HCT116 (cell line): ENCODE measurements around the gene PTDSS2. TPM values are rescaled to one million over a fixed set of nuclear protein-coding genes. Genes with fewer than 3 reads are reported as not detected.

Source experiments
- ATAC-seq: fragments of 200-7000 bp; cut with Tn5 transposase; 2 replicates; pipeline ENCODE4 v1.9.1; 2020; ENCODE audit warnings: mild to moderate bottlenecking, moderate library complexity
- BruUV-seq: library from RNA; stranded (reverse); fragments of 400-500 nt; replicated peaks from 2 replicates; lab custom pipeline; 2021; lab: Mats Ljungman, UMichigan
- CTCF ChIA-PET: fragments of 300-600 bp; sonication (Branson Sonifier 250); formaldehyde crosslinking; loops from one replicate; lab custom pipeline; 2021; ENCODE audit warnings: antibody characterized with exemption; lab: Charles Lee
- POLR2A ChIA-PET: fragments of 300-600, 350-600 bp; sonication (Branson Sonifier 250); formaldehyde crosslinking; loops from one replicate; lab custom pipeline; 2021; ENCODE audit warnings: antibody characterized with exemption; lab: Charles Lee
- RAD21 ChIA-PET, 2 experiments: fragments of 300-600 bp; sonication (Branson Sonifier 250); formaldehyde crosslinking; loops; one replicate each; lab custom pipeline; 2023; ENCODE audit warnings: low total read pairs in 2 of 2; ENCODE audit not compliant: uncharacterized antibody in 2 of 2, unreplicated experiment in 2 of 2, low non-redundant PET in 1 of 2; lab: Charles Lee
- DNase-seq: peaks from one replicate; pipeline ENCODE4 v3.0.0-alpha.2; 2010; ENCODE audit warnings: low read depth, low spot score
- H2AFZ ChIP-seq: fragments of 200-600 bp; shearing (Covaris generic), sonication (generic); 2 replicates; pipeline ENCODE4 v1.6.1; 2017; ENCODE audit warnings: low read depth, mixed run types, mixed read lengths, antibody characterized with exemption, low read length; ENCODE audit not compliant: poor library complexity, severe bottlenecking
- H3K27ac ChIP-seq: 2 replicates; pipeline ENCODE4 v1.5.1; 2012; ENCODE audit warnings: low read depth, low read length
- H3K27me3 ChIP-seq: fragments of 200-600 bp; sonication (generic); 2 replicates; pipeline ENCODE4 v1.6.1; 2016; ENCODE audit warnings: mixed run types, low read length, mixed read lengths; ENCODE audit not compliant: insufficient read depth
- H3K36me3 ChIP-seq, 2 experiments: fragments of 200-500 bp in 1 of 2; fragments of 200-600 bp in 1 of 2; sonication (Bioruptor generic) in 1 of 2; sonication (generic) in 1 of 2; 2 replicates each; pipeline versions ENCODE4 v1.5.1 to v1.6.1; 2014 to 2016; ENCODE audit warnings: low read length in 2 of 2, inconsistent platforms in 1 of 2, mixed read lengths in 1 of 2, mixed run types in 1 of 2; ENCODE audit not compliant: insufficient read depth in 2 of 2, control insufficient read depth in 1 of 2
- H3K4me1 ChIP-seq, 2 experiments: fragments of 200-600 bp in 1 of 2; sonication (generic) in 1 of 2; 2 replicates each; pipeline versions ENCODE4 v1.5.1 to v1.6.1; 2012 to 2017; ENCODE audit warnings: low read length in 2 of 2, inconsistent platforms in 1 of 2, mild to moderate bottlenecking in 1 of 2, mixed read lengths in 1 of 2, mixed run types in 1 of 2, moderate library complexity in 1 of 2; ENCODE audit not compliant: insufficient read depth in 2 of 2, control insufficient read depth in 1 of 2
- H3K4me2 ChIP-seq: fragments of 200-600 bp; sonication (generic); 2 replicates; pipeline ENCODE4 v1.6.1; 2017; ENCODE audit warnings: mixed run types, low read length, mixed read lengths
- H3K4me3 ChIP-seq, 2 experiments: fragments of 200-600 bp in 1 of 2; sonication (generic) in 1 of 2; replicated peaks in 1 of 2; 2 replicates each; pipeline ENCODE4 v1.5.1; 2011 to 2016; ENCODE audit warnings: low read length in 2 of 2, control low read depth in 1 of 2, low read depth in 1 of 2, mild to moderate bottlenecking in 1 of 2, mixed read lengths in 1 of 2, mixed run types in 1 of 2
- H3K79me2 ChIP-seq: fragments of 200-600 bp; sonication (generic); 2 replicates; pipeline ENCODE4 v1.6.1; 2017; ENCODE audit warnings: mild to moderate bottlenecking, mixed run types, low read length, moderate library complexity, mixed read lengths; ENCODE audit not compliant: insufficient read depth
- H3K9ac ChIP-seq: fragments of 200-600 bp; sonication (generic); 2 replicates; pipeline ENCODE4 v1.6.1; 2016; ENCODE audit warnings: low read length, mixed read lengths
- H3K9me2 ChIP-seq: fragments of 200-600 bp; sonication (generic), shearing (Covaris generic); 2 replicates; pipeline ENCODE4 v1.6.1; 2017; ENCODE audit warnings: mixed run types, mild to moderate bottlenecking, moderate library complexity; ENCODE audit not compliant: insufficient read depth
- H3K9me3 ChIP-seq, 2 experiments: fragments of 200-500 bp in 1 of 2; fragments of 200-600 bp in 1 of 2; sonication (Bioruptor generic) in 1 of 2; sonication (generic) in 1 of 2; 2 replicates each; pipeline ENCODE4 v1.6.1; 2014 to 2017; ENCODE audit warnings: low read length in 2 of 2, mixed read lengths in 2 of 2, inconsistent platforms in 1 of 2, low read depth in 1 of 2, mild to moderate bottlenecking in 1 of 2, mixed run types in 1 of 2, moderate library complexity in 1 of 2; ENCODE audit not compliant: control insufficient read depth in 1 of 2, insufficient read depth in 1 of 2
- H4K20me1 ChIP-seq: fragments of 200-600 bp; sonication (generic), shearing (Covaris generic); 2 replicates; pipeline ENCODE4 v1.6.1; 2017; ENCODE audit warnings: mixed run types, mild to moderate bottlenecking, moderate library complexity; ENCODE audit not compliant: insufficient read depth
- ATF3 ChIP-seq: IDR thresholded peaks from 2 replicates; pipeline ENCODE4 v1.6.1; 2012
- CBX3 ChIP-seq: IDR thresholded peaks from 2 replicates; pipeline ENCODE4 v1.6.1; 2012; ENCODE audit warnings: low read depth
- EGR1 ChIP-seq: IDR thresholded peaks from 2 replicates; pipeline ENCODE4 v1.6.1; 2012; ENCODE audit warnings: low read depth
- ELF1 ChIP-seq: IDR thresholded peaks from 2 replicates; pipeline ENCODE4 v1.6.1; 2012; ENCODE audit warnings: low read depth, borderline replicate concordance
- EZH2phosphoT487 ChIP-seq: fragments of 200-600 bp; IDR thresholded peaks from 2 replicates; pipeline ENCODE4 v1.6.1; 2018; ENCODE audit warnings: antibody characterized with exemption, borderline replicate concordance
- FOSL1 ChIP-seq: IDR thresholded peaks from 2 replicates; pipeline ENCODE4 v1.6.1; 2012; ENCODE audit warnings: low read depth
- JUND ChIP-seq: IDR thresholded peaks from 2 replicates; pipeline ENCODE4 v1.6.1; 2012
- MAX ChIP-seq: IDR thresholded peaks from 2 replicates; pipeline ENCODE4 v1.6.1; 2012
- POLR2A ChIP-seq: IDR thresholded peaks from 2 replicates; pipeline ENCODE4 v1.7.0; 2011; ENCODE audit warnings: borderline replicate concordance; ENCODE audit not compliant: insufficient read depth, insufficient read length; ENCODE audit errors: extremely low read depth
- REST ChIP-seq: IDR thresholded peaks from 2 replicates; pipeline ENCODE4 v1.6.1; 2012; ENCODE audit warnings: low read depth
- SIN3A ChIP-seq: IDR thresholded peaks from 2 replicates; pipeline ENCODE4 v1.6.1; 2012; ENCODE audit warnings: low read depth
- SP1 ChIP-seq: IDR thresholded peaks from 2 replicates; pipeline ENCODE4 v1.6.1; 2012; ENCODE audit warnings: low read depth
- YY1 ChIP-seq: IDR thresholded peaks from 2 replicates; pipeline ENCODE4 v1.6.1; 2011; ENCODE audit warnings: low read length, low read depth, moderate library complexity, mild to moderate bottlenecking; ENCODE audit not compliant: insufficient replicate concordance; ENCODE audit errors: extremely low read depth
- ZBTB33 ChIP-seq: IDR thresholded peaks from 2 replicates; pipeline ENCODE4 v1.6.1; 2011; ENCODE audit warnings: mild to moderate bottlenecking, low read length, moderate library complexity; ENCODE audit not compliant: insufficient replicate concordance; ENCODE audit errors: extremely low read depth
- ZFX ChIP-seq: fragments of 450-650 bp; IDR thresholded peaks from 2 replicates; pipeline ENCODE4 v1.6.1; 2017
- intact Hi-C: fragments of 100-400 bp; cut with micrococcal nuclease; formaldehyde crosslinking; loops from 2 replicates; pipeline ENCODE4 v1.10.0; 2022
- total RNA-seq: library from RNA; stranded (reverse); gene quantifications from one replicate; pipeline ENCODE4 v1.2.1, GENCODE V29; 2021; ENCODE audit not compliant: unreplicated experiment

Gene PTDSS2
- total RNA-seq, 1 experiment from 2014 or later, result 40.1 TPM

GRCh38 chr11:431921-432320, 18.2 kb upstream of the PTDSS2 start:
- Histone ChIP-seq H4K20me1 (no peaks in the 10 kb centered on the region), H3K4me2 (no peak overlapping the region), H3K9me2 (no peaks in the 10 kb centered on the region), H3K36me3 (0 out of 4 replicates have a peak, but pooled peaks cover 0 to 3% of the 10 kb centered on the region in 2 experiments), H2AFZ (no peak overlapping the region), H3K27me3 (no peaks in the 10 kb centered on the region), H3K9me3 (no peaks in the 10 kb centered on the region), H3K27ac (no peak overlapping the region), H3K4me1 (no peaks in the 10 kb centered on the region; a peak in 1 of 4 replicates), H3K79me2 (no peaks in the 10 kb centered on the region), H3K9ac (no peak overlapping the region), H3K4me3 (no peak overlapping the region)
- no peak for DNase-seq
- TF ChIP-seq MAX (no peak), FOSL1 (no peak), ELF1 (no peak), EGR1 (no peak), EZH2phosphoT487 (no peak), SP1 (no peak), CBX3 (no peak)
- intact Hi-C loops, result no loop called here
- CTCF ChIA-PET, result no interaction called here
- ATAC-seq, result no peak
- RAD21 ChIA-PET, result no interaction called here
- POLR2A ChIA-PET, result no interaction called here
- BruUV-seq, result no TSS peak

- Histone ChIP-seq H3K79me2 (no peaks in the 10 kb centered on the region), H3K9me3 (no peaks in the 10 kb centered on the region; a peak in 1 of 4 replicates), H3K27ac (no peak overlapping the region), H3K27me3 (no peaks in the 10 kb centered on the region), H3K36me3 (0 out of 4 replicates have a peak, but pooled peaks cover 0 to 3% of the 10 kb centered on the region in 2 experiments), H3K9ac (no peak overlapping the region), H3K4me1 (no peaks in the 10 kb centered on the region; a peak in 1 of 4 replicates), H4K20me1 (no peaks in the 10 kb centered on the region), H2AFZ (no peak overlapping the region), H3K4me3 (no peak overlapping the region), H3K4me2 (no peak overlapping the region), H3K9me2 (no peaks in the 10 kb centered on the region)
- intact Hi-C loops, result no loop called here
- ChIA-PET POLR2A (no interaction called here), RAD21 (no interaction called here), CTCF (no interaction called here)
- no TSS peak for BruUV-seq
- ATAC-seq, result no peak
- no peak for DNase-seq
- TF ChIP-seq ZBTB33 (no peak), MAX (no peak), REST (no peak), POLR2A (no peak), ZFX (no peak), ATF3 (no peak), YY1 (no peak), SIN3A (no peak), JUND (no peak), CBX3 (no peak), ELF1 (no peak)
Observed at GRCh38 chr11:432501-433100, 17.5 kb upstream of the PTDSS2 start.
